OCI-LY1 (cell line): Measurements from ENCODE around the gene ST7.

Experiments used
- EZH2 ChIP-seq: fragments of 200-600 bp; sonication (generic), shearing (Covaris generic); IDR thresholded peaks from 2 replicates; pipeline ENCODE4 v1.8.0; 2017; ENCODE audit warnings: borderline replicate concordance, mixed run types, mild to moderate bottlenecking, antibody characterized with exemption, low read length, moderate library complexity, mixed read lengths
- TF ChIP-seq, protein P1 (sequence below): fragments of 200-600 bp; sonication (generic), shearing (Covaris generic); IDR thresholded peaks from 2 replicates; pipeline ENCODE4 v1.5.1; 2017; ENCODE audit warnings: mild to moderate bottlenecking, antibody characterized with exemption, low read length, moderate library complexity, mixed read lengths

DNA sequence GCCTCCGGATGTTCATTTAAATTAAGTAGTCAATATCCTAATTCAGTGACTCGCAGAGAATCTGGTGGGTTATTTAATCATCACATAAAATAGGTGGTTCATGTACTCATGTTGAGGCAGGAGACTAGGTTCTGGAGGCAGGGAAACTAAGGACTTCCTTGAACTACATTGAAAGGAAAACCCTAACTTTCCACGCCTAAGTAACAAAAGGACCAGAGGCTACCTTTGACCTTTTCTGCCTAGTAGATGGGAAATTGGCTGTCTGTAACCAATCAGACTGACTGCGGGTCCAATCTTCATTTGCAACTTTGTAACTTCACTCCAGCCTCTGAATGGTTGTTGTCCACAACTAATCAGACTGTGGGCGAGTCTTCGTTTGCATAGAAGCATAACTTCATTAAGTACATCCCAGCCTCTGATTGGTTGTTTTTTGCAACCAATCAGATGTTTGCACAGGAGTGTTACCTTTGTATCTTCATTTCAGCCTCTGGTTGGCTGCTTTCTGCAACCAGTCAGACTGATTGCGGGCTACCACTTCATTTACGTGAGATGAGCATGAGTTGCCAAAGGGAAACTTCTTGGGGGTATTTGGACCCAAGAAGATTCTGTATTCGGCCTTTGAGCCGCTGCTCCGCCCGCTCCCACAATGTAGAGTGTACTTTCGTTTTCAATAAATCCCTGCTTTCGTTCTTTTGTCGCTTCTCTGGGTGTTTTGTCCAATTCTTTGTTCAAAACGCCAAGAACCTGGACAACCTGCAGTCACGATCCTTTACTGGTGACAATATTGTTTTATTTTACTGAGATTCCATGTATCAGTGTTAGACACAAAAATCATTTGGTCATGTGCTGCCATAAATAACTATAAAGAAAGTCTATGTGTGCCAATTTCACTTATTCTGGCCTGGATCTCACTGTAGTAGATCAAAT lies 1.7 kb upstream of the ST7 start:
- no peak for TF ChIP-seq EZH2
- TF ChIP-seq, protein P1, sequence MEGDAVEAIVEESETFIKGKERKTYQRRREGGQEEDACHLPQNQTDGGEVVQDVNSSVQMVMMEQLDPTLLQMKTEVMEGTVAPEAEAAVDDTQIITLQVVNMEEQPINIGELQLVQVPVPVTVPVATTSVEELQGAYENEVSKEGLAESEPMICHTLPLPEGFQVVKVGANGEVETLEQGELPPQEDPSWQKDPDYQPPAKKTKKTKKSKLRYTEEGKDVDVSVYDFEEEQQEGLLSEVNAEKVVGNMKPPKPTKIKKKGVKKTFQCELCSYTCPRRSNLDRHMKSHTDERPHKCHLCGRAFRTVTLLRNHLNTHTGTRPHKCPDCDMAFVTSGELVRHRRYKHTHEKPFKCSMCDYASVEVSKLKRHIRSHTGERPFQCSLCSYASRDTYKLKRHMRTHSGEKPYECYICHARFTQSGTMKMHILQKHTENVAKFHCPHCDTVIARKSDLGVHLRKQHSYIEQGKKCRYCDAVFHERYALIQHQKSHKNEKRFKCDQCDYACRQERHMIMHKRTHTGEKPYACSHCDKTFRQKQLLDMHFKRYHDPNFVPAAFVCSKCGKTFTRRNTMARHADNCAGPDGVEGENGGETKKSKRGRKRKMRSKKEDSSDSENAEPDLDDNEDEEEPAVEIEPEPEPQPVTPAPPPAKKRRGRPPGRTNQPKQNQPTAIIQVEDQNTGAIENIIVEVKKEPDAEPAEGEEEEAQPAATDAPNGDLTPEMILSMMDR: no peak
